Caco-2 (cell line): ENCODE data around the gene GRK4. TPM values are rescaled to one million over a fixed set of nuclear protein-coding genes. Genes with fewer than 3 reads are reported as not detected.

Experiments used
- BruUV-seq: library from RNA; stranded (reverse); fragments of 400-500 nt; replicated peaks from 2 replicates; lab custom pipeline; 2021; lab: Mats Ljungman, UMichigan
- CTCF ChIA-PET: fragments of 300-600 bp; sonication (Branson Sonifier 250); formaldehyde crosslinking; loops from one replicate; lab custom pipeline; 2022; ENCODE audit warnings: antibody characterized with exemption; lab: Charles Lee
- POLR2A ChIA-PET: fragments of 300-600 bp; sonication (Branson Sonifier 250); formaldehyde crosslinking; loops from one replicate; lab custom pipeline; 2022; ENCODE audit warnings: antibody characterized with exemption; lab: Charles Lee
- DNase-seq, 2 experiments: peaks; one replicate each; pipeline versions ENCODE4 v3.0.0 to v3.0.0-alpha.2; 2020 to 2022
- H3K27me3 ChIP-seq: replicated peaks from 2 replicates; pipeline ENCODE4 v1.6.0; 2011; ENCODE audit warnings: low read length; ENCODE audit not compliant: control insufficient read depth, insufficient read depth
- H3K36me3 ChIP-seq: 2 replicates; pipeline ENCODE4 v1.5.1; 2011; ENCODE audit warnings: low read length; ENCODE audit not compliant: control insufficient read depth, insufficient read depth
- H3K4me1 ChIP-seq: fragments of 250-450 bp; sonication (Bioruptor Pico); 2 replicates; pipeline ENCODE4 v1.5.1; 2020; ENCODE audit warnings: mild to moderate bottlenecking
- H3K4me3 ChIP-seq: 2 replicates; pipeline ENCODE4 v1.5.1; 2011; ENCODE audit warnings: low read depth, mild to moderate bottlenecking, control low read depth, low read length
- H3K9me3 ChIP-seq: fragments of 250-450 bp; sonication (Bioruptor Pico); 2 replicates; pipeline ENCODE4 v1.5.1; 2020; ENCODE audit warnings: mild to moderate bottlenecking, moderate library complexity
- H3K27ac Mint-ChIP-seq: one replicate; pipeline ENCODE4 v1.8.0; 2022; ENCODE audit warnings: mixed read lengths; ENCODE audit not compliant: unreplicated experiment
- H3K27me3 Mint-ChIP-seq: one replicate; pipeline ENCODE4 v1.8.0; 2022; ENCODE audit warnings: mixed read lengths; ENCODE audit not compliant: insufficient read depth, unreplicated experiment
- H3K36me3 Mint-ChIP-seq: one replicate; pipeline ENCODE4 v1.8.0; 2022; ENCODE audit warnings: mild to moderate bottlenecking, mixed read lengths; ENCODE audit not compliant: insufficient read depth, unreplicated experiment
- H3K4me1 Mint-ChIP-seq: one replicate; pipeline ENCODE4 v1.8.0; 2022; ENCODE audit warnings: low read depth, mixed read lengths; ENCODE audit not compliant: unreplicated experiment
- H3K4me3 Mint-ChIP-seq: one replicate; pipeline ENCODE4 v1.8.0; 2022; ENCODE audit warnings: mild to moderate bottlenecking, moderate library complexity, mixed read lengths; ENCODE audit not compliant: unreplicated experiment
- H3K9me3 Mint-ChIP-seq: one replicate; pipeline ENCODE4 v1.8.0; 2022; ENCODE audit warnings: mixed read lengths; ENCODE audit not compliant: unreplicated experiment
- intact Hi-C: fragments of 100-400 bp; cut with micrococcal nuclease; formaldehyde crosslinking; loops from one replicate; pipeline ENCODE4 v1.10.0; 2022; ENCODE audit not compliant: unreplicated experiment
- total RNA-seq: library from RNA; stranded (reverse); gene quantifications from 2 replicates; pipeline ENCODE4 v1.2.3, GENCODE V29; 2022
- TF ChIP-seq, protein P1 (sequence below), 2 experiments: fragments of 200-600 bp in 1 of 2; IDR thresholded peaks; 1 replicate in 1 of 2; 2 replicates in 1 of 2; pipeline versions ENCODE4 v1.5.1 to v1.8.0; 2011 to 2022; ENCODE audit warnings: antibody characterized with exemption in 1 of 2, control low read depth in 1 of 2, inconsistent platforms in 1 of 2, low read depth in 1 of 2, low read length in 1 of 2, mild to moderate bottlenecking in 1 of 2, moderate library complexity in 1 of 2; ENCODE audit not compliant: insufficient read depth in 1 of 2, severe bottlenecking in 1 of 2, unreplicated experiment in 1 of 2

Gene GRK4
- total RNA-seq, 1 experiment from 2014 or later, result 7.1 TPM

GRCh38 chr4:3021627-3022026 is 58.3 kb downstream of the GRK4 start:
- DNase-seq, result no peak
- Histone ChIP-seq H3K27me3 (no peaks in the 10 kb centered on the region), H3K4me3 (no peak overlapping the region), H3K36me3 (no peaks in the 10 kb centered on the region), H3K9me3 (no peaks in the 10 kb centered on the region), H3K4me1 (no peaks in the 10 kb centered on the region)
- Mint-ChIP-seq H3K36me3 (no peaks in the 10 kb centered on the region), H3K27ac (no peak overlapping the region), H3K4me1 (peaks cover 5% of the 10 kb centered on the region), H3K4me3 (no peak overlapping the region), H3K27me3 (peaks cover 6% of the 10 kb centered on the region), H3K9me3 (peaks cover 9% of the 10 kb centered on the region)
- intact Hi-C loops, result no loop called here
- no TSS peak for BruUV-seq
- TF ChIP-seq, protein P1, sequence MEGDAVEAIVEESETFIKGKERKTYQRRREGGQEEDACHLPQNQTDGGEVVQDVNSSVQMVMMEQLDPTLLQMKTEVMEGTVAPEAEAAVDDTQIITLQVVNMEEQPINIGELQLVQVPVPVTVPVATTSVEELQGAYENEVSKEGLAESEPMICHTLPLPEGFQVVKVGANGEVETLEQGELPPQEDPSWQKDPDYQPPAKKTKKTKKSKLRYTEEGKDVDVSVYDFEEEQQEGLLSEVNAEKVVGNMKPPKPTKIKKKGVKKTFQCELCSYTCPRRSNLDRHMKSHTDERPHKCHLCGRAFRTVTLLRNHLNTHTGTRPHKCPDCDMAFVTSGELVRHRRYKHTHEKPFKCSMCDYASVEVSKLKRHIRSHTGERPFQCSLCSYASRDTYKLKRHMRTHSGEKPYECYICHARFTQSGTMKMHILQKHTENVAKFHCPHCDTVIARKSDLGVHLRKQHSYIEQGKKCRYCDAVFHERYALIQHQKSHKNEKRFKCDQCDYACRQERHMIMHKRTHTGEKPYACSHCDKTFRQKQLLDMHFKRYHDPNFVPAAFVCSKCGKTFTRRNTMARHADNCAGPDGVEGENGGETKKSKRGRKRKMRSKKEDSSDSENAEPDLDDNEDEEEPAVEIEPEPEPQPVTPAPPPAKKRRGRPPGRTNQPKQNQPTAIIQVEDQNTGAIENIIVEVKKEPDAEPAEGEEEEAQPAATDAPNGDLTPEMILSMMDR (IDR thresholded peaks at IDR 0.05; ENCODE audit: insufficient read depth in 1 of 2, low read depth in 1 of 2, low read length in 1 of 2, severe bottlenecking in 1 of 2, unreplicated experiment in 1 of 2), result no peak
- ChIA-PET CTCF (no interaction called here), POLR2A (no interaction called here)

- H3K4me3 Mint-ChIP-seq, result no peak overlapping the region
- H3K9me3 ChIP-seq, result no peaks in the 10 kb centered on the region
- intact Hi-C loops, result no loop called here
- DNase-seq, result no peak
- TF ChIP-seq, protein P1 (IDR thresholded peaks at IDR 0.05; ENCODE audit: insufficient read depth in 1 of 2, low read depth in 1 of 2, low read length in 1 of 2, severe bottlenecking in 1 of 2, unreplicated experiment in 1 of 2), result no peak
- CTCF ChIA-PET, result interaction anchor here (1.4 kb wide), 1 partner anchor 8 kb away, joined by 4 read pairs; no protein-coding TSS in a partner anchor
- no peaks in the 10 kb centered on the region for H3K36me3 Mint-ChIP-seq
- H3K4me1 Mint-ChIP-seq, result peaks cover 5% of the 10 kb centered on the region
- H3K4me3 ChIP-seq, result no peak overlapping the region
- no peaks in the 10 kb centered on the region for H3K36me3 ChIP-seq
- no TSS peak for BruUV-seq
- H3K27me3 Mint-ChIP-seq, result peaks cover 6% of the 10 kb centered on the region
- POLR2A ChIA-PET, result no interaction called here
- H3K4me1 ChIP-seq, result no peaks in the 10 kb centered on the region
- H3K27ac Mint-ChIP-seq, result no peak overlapping the region
- H3K27me3 ChIP-seq, result no peaks in the 10 kb centered on the region
- peaks cover 9% of the 10 kb centered on the region for H3K9me3 Mint-ChIP-seq
These were observed 58.7 kb downstream of the GRK4 start for GRCh38 chr4:3022112-3022511.

GRCh38 chr4:3022651-3023050 is 59.3 kb downstream of the GRK4 start:
- Mint-ChIP-seq H3K27ac (no peak overlapping the region), H3K4me1 (peaks cover 5% of the 10 kb centered on the region), H3K36me3 (no peaks in the 10 kb centered on the region), H3K27me3 (peaks cover 6% of the 10 kb centered on the region), H3K9me3 (peaks cover 9% of the 10 kb centered on the region), H3K4me3 (no peak overlapping the region)
- Histone ChIP-seq H3K4me3 (no peak overlapping the region), H3K4me1 (no peaks in the 10 kb centered on the region), H3K36me3 (no peaks in the 10 kb centered on the region), H3K27me3 (no peaks in the 10 kb centered on the region), H3K9me3 (no peaks in the 10 kb centered on the region)
- ChIA-PET POLR2A (no interaction called here), CTCF (interaction anchor here (1.4 kb wide), 1 partner anchor 9 kb away, joined by 4 read pairs; no protein-coding TSS in a partner anchor)
- intact Hi-C loops, result no loop called here
- TF ChIP-seq, protein P1 (IDR thresholded peaks at IDR 0.05; ENCODE audit: insufficient read depth in 1 of 2, low read depth in 1 of 2, low read length in 1 of 2, severe bottlenecking in 1 of 2, unreplicated experiment in 1 of 2), result no peak
- no TSS peak for BruUV-seq
- no peak for DNase-seq
